AG09309 (cell line): ENCODE measurements around the gene DCAF4.

Experiments
- DNase-seq: peaks from one replicate; pipeline ENCODE4 v3.0.0-alpha.2; 2010; ENCODE audit warnings: low read depth
- H3K4me3 ChIP-seq: 2 replicates; pipeline ENCODE4 v1.5.1; 2011; ENCODE audit warnings: mild to moderate bottlenecking, low read depth, low read length, moderate library complexity; ENCODE audit not compliant: control insufficient read depth
- CTCF ChIP-seq: IDR thresholded peaks from 2 replicates; pipeline ENCODE4 v1.5.1; 2011; ENCODE audit warnings: mild to moderate bottlenecking, low read depth, low read length, inconsistent platforms; ENCODE audit not compliant: insufficient read depth, control insufficient read depth; ENCODE audit errors: missing control alignments

Gene DCAF4

GRCh38 chr14:72941286-72941985 is 15.2 kb downstream of the DCAF4 start:
- no peak for DNase-seq
- no peak overlapping the region for H3K4me3 ChIP-seq
- TF ChIP-seq CTCF = no peak

GRCh38 chr14:72942934-72943333 is 16.7 kb downstream of the DCAF4 start:
- TF ChIP-seq CTCF = no peak
- no peak for DNase-seq
- no peak overlapping the region for H3K4me3 ChIP-seq

- H3K4me3 ChIP-seq = no peak overlapping the region
- TF ChIP-seq CTCF = no peak
- DNase-seq = no peak
Measured at GRCh38 chr14:72943876-72944430, 17.7 kb downstream of the DCAF4 start.

- DNase-seq = no peak
- H3K4me3 ChIP-seq = no peak overlapping the region
- no peak for TF ChIP-seq CTCF
Measured at GRCh38 chr14:72945356-72946027, 19.2 kb downstream of the DCAF4 start.

GRCh38 chr14:72946491-72946890 is 20.2 kb downstream of the DCAF4 start:
- no peak overlapping the region for H3K4me3 ChIP-seq
- no peak for DNase-seq
- TF ChIP-seq CTCF = no peak

GRCh38 chr14:72947366-72948160 is 21.3 kb downstream of the DCAF4 start:
- no peak for TF ChIP-seq CTCF
- no peak for DNase-seq
- no peak overlapping the region for H3K4me3 ChIP-seq
